ENCODE measurements around the gene ANO9. TPM values are rescaled to one million over a fixed set of nuclear protein-coding genes. Genes with fewer than 3 reads are reported as not detected.

ANO9 gene
- total RNA-seq, 4 donors from 2014 or later = 0.11 to 0.42 (median 0.32) TPM; not detected in 1

- TF ChIP-seq EP300 (IDR thresholded peaks at IDR 0.05) (no peak), POLR2AphosphoS5 (IDR thresholded peaks at IDR 0.05) (no peak), POLR2A (IDR thresholded peaks at IDR 0.05; ENCODE audit: low read depth) (no peak), CTCF (IDR thresholded peaks at IDR 0.05) (no peak)
- WGBS = 80% methylated on average over 2 of the region's 16 CpGs
- Histone ChIP-seq H3K36me3 (no peaks in the 10 kb centered on the region), H3K9me3 (no peaks in the 10 kb centered on the region), H3K27ac (replicated peaks in 1 of 4) (no peak overlapping the region), H3K4me3 (no peak overlapping the region), H3K27me3 (peaks cover 0 to 68% (median 10%) of the 10 kb centered on the region in 4 donors), H3K4me1 (peaks cover 3 to 15% (median 9%) of the 10 kb centered on the region in 4 donors)
- intact Hi-C loops (cut with DNase I) = no loop called here
- no peak for DNase-seq (ENCODE audit: extremely low spot score)
Measured at GRCh38 chr11:442611-443081, 835 bp upstream of the ANO9 start.

GRCh38 chr11:441043-441417 lies 781 bp downstream of the ANO9 start:
- WGBS = 71% methylated on average over 10 of the region's 13 CpGs
- intact Hi-C loops (cut with DNase I) = no loop called here
- DNase-seq (ENCODE audit: extremely low spot score) = no peak
- no peaks in the 10 kb centered on the region for H3K36me3 ChIP-seq
- TF ChIP-seq CTCF (IDR thresholded peaks at IDR 0.05) = no peak
- no peak for TF ChIP-seq EP300 (IDR thresholded peaks at IDR 0.05)
- TF ChIP-seq POLR2AphosphoS5 (IDR thresholded peaks at IDR 0.05) = no peak
- no peak for TF ChIP-seq POLR2A (IDR thresholded peaks at IDR 0.05; ENCODE audit: low read depth)
- no peak overlapping the region for H3K4me3 ChIP-seq
- no peaks in the 10 kb centered on the region for H3K9me3 ChIP-seq
- H3K4me1 ChIP-seq = peaks cover 3 to 13% (median 7%) of the 10 kb centered on the region in 4 donors
- H3K27ac ChIP-seq (replicated peaks in 1 of 4) = no peak overlapping the region
- H3K27me3 ChIP-seq = peaks cover 0 to 80% (median 10%) of the 10 kb centered on the region in 4 donors

- H3K4me3 ChIP-seq = no peak overlapping the region
- H3K27me3 ChIP-seq = peaks cover 0 to 80% (median 10%) of the 10 kb centered on the region in 4 donors
- H3K36me3 ChIP-seq = no peaks in the 10 kb centered on the region
- DNase-seq (ENCODE audit: extremely low spot score) = no peak
- H3K9me3 ChIP-seq = no peaks in the 10 kb centered on the region
- 91% methylated on average over 19 of the region's 27 CpGs for WGBS
- peaks cover 3 to 13% (median 7%) of the 10 kb centered on the region in 4 donors for H3K4me1 ChIP-seq
- intact Hi-C loops (cut with DNase I) = no loop called here
- H3K27ac ChIP-seq (replicated peaks in 1 of 4) = no peak overlapping the region
- TF ChIP-seq POLR2A (IDR thresholded peaks at IDR 0.05; ENCODE audit: low read depth) (no peak), CTCF (IDR thresholded peaks at IDR 0.05) (no peak), EP300 (IDR thresholded peaks at IDR 0.05) (no peak), POLR2AphosphoS5 (IDR thresholded peaks at IDR 0.05) (no peak)
Measured at GRCh38 chr11:440065-441042, 1.5 kb downstream of the ANO9 start.

GRCh38 chr11:439315-440064 lies 2.3 kb downstream of the ANO9 start:
- no peak for DNase-seq (ENCODE audit: extremely low spot score)
- intact Hi-C loops (cut with DNase I) = no loop called here

More at GRCh38 chr11:439315-440064, 2.3 kb downstream of the ANO9 start:
- no peak for TF ChIP-seq POLR2AphosphoS5 (IDR thresholded peaks at IDR 0.05)
- no peak for TF ChIP-seq EP300 (IDR thresholded peaks at IDR 0.05)
- TF ChIP-seq POLR2A (IDR thresholded peaks at IDR 0.05; ENCODE audit: low read depth) = no peak
- TF ChIP-seq CTCF (IDR thresholded peaks at IDR 0.05) = no peak
- 89% methylated on average over 21 of the region's 23 CpGs for WGBS
- H3K4me1 ChIP-seq = peaks cover under 1 to 11% (median 6%) of the 10 kb centered on the region in 4 donors
- H3K27ac ChIP-seq (replicated peaks in 1 of 4) = no peak overlapping the region
- H3K4me3 ChIP-seq = no peak overlapping the region
- H3K27me3 ChIP-seq = peaks cover 0 to 80% (median 10%) of the 10 kb centered on the region in 4 donors
- H3K9me3 ChIP-seq = no peaks in the 10 kb centered on the region
- H3K36me3 ChIP-seq = no peaks in the 10 kb centered on the region

All from esophagus muscularis mucosa (tissue), 4 donors.